Measurements from ENCODE around the gene CHST11.

CHST11 gene

DNA sequence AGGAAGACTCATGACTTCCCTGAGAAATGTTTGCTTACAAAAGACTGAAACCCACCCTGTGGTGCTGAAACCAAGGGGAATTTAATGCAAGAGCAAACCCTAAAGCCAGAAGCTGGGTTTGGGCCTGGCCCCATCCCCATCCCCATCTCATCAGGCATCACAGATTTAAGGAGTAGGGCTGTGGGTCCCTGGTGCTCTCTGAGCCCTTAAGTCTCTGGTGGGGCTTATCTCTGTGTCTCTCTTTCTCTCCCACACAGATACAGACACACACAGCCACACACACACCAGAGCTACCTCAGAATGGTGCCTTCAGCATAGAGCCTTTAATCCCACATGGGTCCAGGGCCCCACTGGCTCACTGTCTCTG is 264.3 kb downstream of the CHST11 start:
- no peak for DNase-seq (ENCODE audit: low read depth)
- TF ChIP-seq, protein P1, sequence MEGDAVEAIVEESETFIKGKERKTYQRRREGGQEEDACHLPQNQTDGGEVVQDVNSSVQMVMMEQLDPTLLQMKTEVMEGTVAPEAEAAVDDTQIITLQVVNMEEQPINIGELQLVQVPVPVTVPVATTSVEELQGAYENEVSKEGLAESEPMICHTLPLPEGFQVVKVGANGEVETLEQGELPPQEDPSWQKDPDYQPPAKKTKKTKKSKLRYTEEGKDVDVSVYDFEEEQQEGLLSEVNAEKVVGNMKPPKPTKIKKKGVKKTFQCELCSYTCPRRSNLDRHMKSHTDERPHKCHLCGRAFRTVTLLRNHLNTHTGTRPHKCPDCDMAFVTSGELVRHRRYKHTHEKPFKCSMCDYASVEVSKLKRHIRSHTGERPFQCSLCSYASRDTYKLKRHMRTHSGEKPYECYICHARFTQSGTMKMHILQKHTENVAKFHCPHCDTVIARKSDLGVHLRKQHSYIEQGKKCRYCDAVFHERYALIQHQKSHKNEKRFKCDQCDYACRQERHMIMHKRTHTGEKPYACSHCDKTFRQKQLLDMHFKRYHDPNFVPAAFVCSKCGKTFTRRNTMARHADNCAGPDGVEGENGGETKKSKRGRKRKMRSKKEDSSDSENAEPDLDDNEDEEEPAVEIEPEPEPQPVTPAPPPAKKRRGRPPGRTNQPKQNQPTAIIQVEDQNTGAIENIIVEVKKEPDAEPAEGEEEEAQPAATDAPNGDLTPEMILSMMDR (IDR thresholded peaks at IDR 0.05; ENCODE audit: control insufficient read depth, extremely low read depth, insufficient read depth): no peak
- no peak overlapping the region for H3K4me3 ChIP-seq (ENCODE audit: low read depth, low read length)

DNA sequence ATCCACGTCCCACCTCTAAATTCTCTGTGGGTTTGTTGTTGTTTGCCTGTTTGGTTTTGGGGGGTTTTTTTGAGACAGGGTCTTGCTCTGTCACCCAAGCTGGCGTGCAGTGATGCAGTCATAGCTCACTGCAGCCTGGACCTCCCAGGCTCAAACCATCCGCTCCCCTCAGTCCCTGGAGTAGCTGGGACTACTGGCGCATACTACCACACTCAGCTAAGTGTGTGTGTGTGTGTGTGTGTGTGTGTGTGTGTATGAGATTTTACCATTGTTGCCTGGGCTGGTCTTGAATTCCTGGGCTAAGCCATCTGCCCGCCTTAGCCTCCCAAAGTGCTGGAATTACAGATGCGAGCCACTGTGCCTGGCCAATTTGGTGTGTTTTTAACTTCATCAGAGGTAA is 265.2 kb downstream of the CHST11 start:
- H3K4me3 ChIP-seq (ENCODE audit: low read depth, low read length): no peak overlapping the region
- TF ChIP-seq, protein P1 (IDR thresholded peaks at IDR 0.05; ENCODE audit: control insufficient read depth, extremely low read depth, insufficient read depth): no peak
- DNase-seq (ENCODE audit: low read depth): no peak

DNA sequence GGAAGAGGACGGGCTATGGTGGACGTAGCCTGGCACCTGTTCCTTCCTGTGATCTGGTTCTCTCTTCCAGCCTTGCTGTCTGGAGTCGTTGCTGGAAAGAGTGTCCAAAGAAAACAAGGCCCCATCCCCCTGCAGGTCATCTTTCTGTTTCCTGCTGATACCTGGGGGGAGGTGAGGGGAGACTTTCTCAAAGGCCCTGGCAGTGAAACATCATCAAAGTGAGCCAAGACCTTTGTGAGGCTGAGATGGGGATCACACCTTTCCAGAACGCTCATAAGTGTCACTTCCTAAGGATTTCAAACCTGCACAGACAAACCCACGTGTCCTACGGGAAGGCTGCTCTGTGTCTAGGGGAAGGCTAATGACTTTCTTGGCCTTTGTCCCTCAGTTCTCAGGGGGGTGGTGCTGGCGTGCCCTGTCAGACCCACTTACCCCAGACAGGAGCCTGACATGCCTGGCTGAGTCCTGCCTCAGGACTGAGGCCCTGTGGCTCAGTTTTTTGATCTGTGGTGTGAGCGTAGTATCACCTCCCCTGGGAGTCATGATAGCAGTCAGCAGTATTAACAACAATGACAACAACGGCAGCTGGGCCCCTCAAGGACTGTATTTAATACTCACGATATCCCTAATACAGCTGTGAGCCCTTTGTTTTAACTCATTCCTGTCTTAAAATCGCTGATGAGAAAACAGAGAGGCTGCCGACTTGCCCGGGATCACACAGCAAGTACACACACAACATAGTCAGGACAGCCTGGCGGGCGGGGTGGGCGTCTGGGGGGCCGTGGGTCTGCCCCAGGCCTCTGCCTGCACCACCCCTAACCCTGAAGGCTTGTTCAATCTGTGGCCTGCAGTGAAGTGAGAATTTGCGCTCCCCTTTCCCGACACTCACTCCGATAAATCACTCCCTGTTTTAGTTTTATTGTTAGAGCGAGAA is 266.1 kb downstream of the CHST11 start:
- TF ChIP-seq, protein P1 (IDR thresholded peaks at IDR 0.05; ENCODE audit: control insufficient read depth, extremely low read depth, insufficient read depth): no peak
- DNase-seq (ENCODE audit: low read depth): no peak
- H3K4me3 ChIP-seq (ENCODE audit: low read depth, low read length): no peak overlapping the region

DNA sequence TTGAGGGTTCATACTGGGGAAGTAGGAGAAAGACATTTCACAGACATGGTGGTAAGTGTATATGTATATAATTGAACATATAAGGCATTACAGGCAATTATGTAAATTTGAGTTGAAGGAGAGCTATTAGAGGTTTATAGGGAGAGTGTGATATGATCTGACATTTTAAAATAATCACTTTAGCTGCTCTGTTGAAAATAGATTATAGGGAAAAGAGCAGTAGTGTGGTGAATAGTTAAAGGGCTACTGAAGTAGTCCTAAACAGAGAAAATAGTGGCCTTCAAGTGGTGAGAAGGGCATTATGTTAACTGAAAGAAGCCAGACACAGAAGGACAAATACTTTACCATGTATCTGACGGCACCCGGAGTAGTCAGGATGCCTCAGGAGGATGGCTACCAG is 267.1 kb downstream of the CHST11 start:
- H3K4me3 ChIP-seq (ENCODE audit: low read depth, low read length): no peak overlapping the region
- TF ChIP-seq, protein P1 (IDR thresholded peaks at IDR 0.05; ENCODE audit: control insufficient read depth, extremely low read depth, insufficient read depth): no peak
- DNase-seq (ENCODE audit: low read depth): no peak

DNA sequence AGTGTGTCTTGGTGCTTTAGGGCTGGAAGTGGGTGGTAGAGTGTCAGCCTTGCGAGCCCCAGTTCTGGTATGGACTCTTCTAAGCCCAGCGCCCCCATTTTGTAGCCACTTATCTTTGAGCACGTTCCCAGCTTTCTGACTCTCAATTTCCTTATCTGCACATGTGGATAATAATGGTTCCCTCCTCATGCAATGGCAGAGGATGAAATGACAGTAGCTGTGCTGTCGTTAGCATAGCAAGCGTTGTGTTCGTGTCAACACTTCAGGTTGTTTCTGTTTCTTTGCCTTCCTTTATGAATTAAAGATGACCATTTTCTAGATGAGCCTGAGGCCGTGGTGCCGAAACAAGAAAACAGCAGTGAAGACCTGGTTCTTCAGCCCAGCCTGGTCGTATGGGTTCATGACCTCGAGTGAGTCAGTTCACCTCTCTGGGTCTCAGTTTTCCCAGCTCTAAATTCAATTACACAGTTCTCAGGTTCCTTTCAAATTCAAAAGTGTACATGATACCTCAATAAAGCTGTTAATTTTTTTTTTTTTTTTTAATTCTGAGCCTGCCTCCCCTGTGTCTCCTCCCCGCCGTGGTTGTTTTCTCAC is 268.3 kb downstream of the CHST11 start:
- no peak overlapping the region for H3K4me3 ChIP-seq (ENCODE audit: low read depth, low read length)
- no peak for DNase-seq (ENCODE audit: low read depth)
- TF ChIP-seq, protein P1 (IDR thresholded peaks at IDR 0.05; ENCODE audit: control insufficient read depth, extremely low read depth, insufficient read depth): no peak

DNA sequence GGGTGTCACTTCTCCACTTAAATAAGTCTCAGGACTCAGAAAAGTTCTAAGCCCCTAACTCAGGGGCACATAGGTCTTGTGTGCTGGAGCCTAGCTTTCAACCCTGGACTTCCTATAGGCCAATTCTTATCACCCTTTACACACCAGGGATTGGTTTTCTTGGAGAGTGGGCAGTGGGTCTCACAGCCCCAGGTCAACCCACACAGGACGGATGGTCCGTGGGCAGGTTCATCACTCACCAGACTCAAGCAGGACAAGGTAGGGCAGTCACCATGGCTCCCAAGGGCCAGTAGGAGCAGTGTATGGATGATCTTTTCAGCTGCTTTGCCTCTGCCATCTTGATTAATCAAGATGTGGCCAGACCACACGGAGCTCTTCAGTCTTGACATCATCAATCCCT is 268.9 kb downstream of the CHST11 start:
- DNase-seq (ENCODE audit: low read depth): no peak
- no peak overlapping the region for H3K4me3 ChIP-seq (ENCODE audit: low read depth, low read length)
- TF ChIP-seq, protein P1 (IDR thresholded peaks at IDR 0.05; ENCODE audit: control insufficient read depth, extremely low read depth, insufficient read depth): no peak
